Osteoblast (primary cell): Measurements from ENCODE around the gene SMIM13. TPM values are rescaled to one million over a fixed set of nuclear protein-coding genes. Genes with fewer than 3 reads are reported as not detected.
"Not testable (repeated sequence)": the region's sequence is repeated elsewhere in the genome, so short reads cannot be mapped to it uniquely, and the experiment has no call there.

Experiments used
- DNase-seq: peaks from one replicate; pipeline ENCODE4 v3.0.0; 2011; ENCODE audit warnings: low spot score, mixed read lengths; ENCODE audit not compliant: insufficient read length; ENCODE audit errors: missing footprints
- H2AFZ ChIP-seq: 2 replicates; pipeline ENCODE4 v1.6.0; 2011; ENCODE audit warnings: mild to moderate bottlenecking, low read length
- H3K27ac ChIP-seq: 2 replicates; pipeline ENCODE4 v1.5.1; 2011; ENCODE audit warnings: mild to moderate bottlenecking, low read depth, low read length, moderate library complexity
- H3K27me3 ChIP-seq: 2 replicates; pipeline ENCODE4 v1.6.0; 2012; ENCODE audit warnings: mild to moderate bottlenecking, control low read depth, inconsistent platforms, low read length, moderate library complexity; ENCODE audit not compliant: insufficient read depth
- H3K36me3 ChIP-seq: 2 replicates; pipeline ENCODE4 v1.5.1; 2011; ENCODE audit warnings: mild to moderate bottlenecking, low read length, control low read depth, moderate library complexity; ENCODE audit not compliant: insufficient read depth
- H3K4me1 ChIP-seq: 2 replicates; pipeline ENCODE4 v1.5.1; 2011; ENCODE audit warnings: mild to moderate bottlenecking, low read length, control low read depth, moderate library complexity; ENCODE audit not compliant: insufficient read depth
- H3K4me2 ChIP-seq: 2 replicates; pipeline ENCODE4 v1.6.0; 2011; ENCODE audit warnings: mild to moderate bottlenecking, low read length; ENCODE audit not compliant: insufficient read depth
- H3K4me3 ChIP-seq: fragments of 200-600 bp; sonication (generic); 3 replicates; pipeline ENCODE4 v1.5.1; 2012; ENCODE audit warnings: mild to moderate bottlenecking, low read length, inconsistent platforms; ENCODE audit not compliant: insufficient read depth
- H3K79me2 ChIP-seq: 2 replicates; pipeline ENCODE4 v1.6.0; 2012; ENCODE audit warnings: mild to moderate bottlenecking, low read length, control low read depth, inconsistent platforms; ENCODE audit not compliant: insufficient read depth
- H3K9me3 ChIP-seq: 2 replicates; pipeline ENCODE4 v1.5.1; 2011; ENCODE audit warnings: low read depth, low read length, control low read depth
- H4K20me1 ChIP-seq: 2 replicates; pipeline ENCODE4 v1.6.0; 2012; ENCODE audit warnings: mild to moderate bottlenecking, low read length, control low read depth; ENCODE audit not compliant: insufficient read depth
- total RNA-seq: library from RNA; depleted of rRNA; stranded (reverse); fragments of >200 nt; gene quantifications from 2 replicates; pipeline ENCODE4 v1.2.3, GENCODE V29; 2012
- TF ChIP-seq, protein P1 (sequence below): IDR thresholded peaks from 2 replicates; pipeline ENCODE4 v1.5.1; 2011; ENCODE audit warnings: mild to moderate bottlenecking, low read depth, low read length, moderate library complexity; ENCODE audit errors: extremely low read depth

SMIM13 gene
- total RNA-seq, 1 donor = 8.3 TPM

DNA sequence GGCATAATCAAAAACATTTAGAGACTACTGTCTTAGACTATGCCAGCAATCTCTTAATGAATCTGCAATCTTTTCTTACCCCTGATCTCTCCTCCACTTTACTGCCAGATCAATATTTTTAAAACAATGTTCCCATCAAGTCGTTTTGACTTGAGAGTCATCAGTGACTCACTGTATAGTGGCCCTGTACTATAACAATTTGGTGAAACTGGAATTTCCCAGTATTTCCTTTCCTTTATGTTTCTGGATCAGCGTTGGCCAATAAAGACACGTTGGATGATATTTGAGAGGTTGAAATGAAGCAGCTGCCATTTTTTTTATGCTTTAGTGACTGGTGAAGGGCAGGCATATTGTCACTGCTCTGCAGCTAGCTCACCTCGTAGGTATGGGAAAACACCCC lies 10.1 kb upstream of the SMIM13 start:
- Histone ChIP-seq H3K4me3 (no peak overlapping the region), H4K20me1 (no peaks in the 10 kb centered on the region), H3K4me1 (peaks cover 3% of the 10 kb centered on the region), H3K9me3 (no peaks in the 10 kb centered on the region), H3K27ac (no peak overlapping the region), H3K36me3 (no peaks in the 10 kb centered on the region), H3K79me2 (no peaks in the 10 kb centered on the region), H2AFZ (peak overlapping the region; percentile 28), H3K4me2 (no peak overlapping the region), H3K27me3 (no peaks in the 10 kb centered on the region)
- peak; percentile 93 for DNase-seq
- TF ChIP-seq, protein P1, sequence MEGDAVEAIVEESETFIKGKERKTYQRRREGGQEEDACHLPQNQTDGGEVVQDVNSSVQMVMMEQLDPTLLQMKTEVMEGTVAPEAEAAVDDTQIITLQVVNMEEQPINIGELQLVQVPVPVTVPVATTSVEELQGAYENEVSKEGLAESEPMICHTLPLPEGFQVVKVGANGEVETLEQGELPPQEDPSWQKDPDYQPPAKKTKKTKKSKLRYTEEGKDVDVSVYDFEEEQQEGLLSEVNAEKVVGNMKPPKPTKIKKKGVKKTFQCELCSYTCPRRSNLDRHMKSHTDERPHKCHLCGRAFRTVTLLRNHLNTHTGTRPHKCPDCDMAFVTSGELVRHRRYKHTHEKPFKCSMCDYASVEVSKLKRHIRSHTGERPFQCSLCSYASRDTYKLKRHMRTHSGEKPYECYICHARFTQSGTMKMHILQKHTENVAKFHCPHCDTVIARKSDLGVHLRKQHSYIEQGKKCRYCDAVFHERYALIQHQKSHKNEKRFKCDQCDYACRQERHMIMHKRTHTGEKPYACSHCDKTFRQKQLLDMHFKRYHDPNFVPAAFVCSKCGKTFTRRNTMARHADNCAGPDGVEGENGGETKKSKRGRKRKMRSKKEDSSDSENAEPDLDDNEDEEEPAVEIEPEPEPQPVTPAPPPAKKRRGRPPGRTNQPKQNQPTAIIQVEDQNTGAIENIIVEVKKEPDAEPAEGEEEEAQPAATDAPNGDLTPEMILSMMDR = no peak

DNA sequence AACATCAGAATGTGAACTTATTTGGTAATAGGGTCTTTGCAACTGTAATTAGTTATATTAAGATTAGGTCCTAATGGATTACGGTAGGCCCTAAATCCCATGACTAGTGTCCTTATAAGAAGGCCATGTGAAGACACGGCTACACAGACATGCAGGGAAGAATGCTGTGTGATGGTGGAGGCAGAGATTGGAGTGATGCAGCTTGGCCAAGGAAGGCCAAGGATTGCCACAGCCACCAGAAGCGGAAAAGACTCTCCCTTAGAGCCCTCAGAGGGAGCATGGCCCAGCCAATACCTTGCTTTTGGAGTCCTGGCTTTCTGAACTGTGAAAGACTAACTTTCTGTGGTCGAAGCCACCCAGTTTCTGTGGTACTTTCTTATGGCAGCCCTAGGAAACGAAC lies 9.7 kb upstream of the SMIM13 start:
- Histone ChIP-seq H3K27ac (no peak overlapping the region), H2AFZ (peak overlapping the region; percentile 28), H3K27me3 (no peaks in the 10 kb centered on the region), H3K4me2 (no peak overlapping the region), H3K9me3 (no peaks in the 10 kb centered on the region), H3K4me1 (peaks cover 3% of the 10 kb centered on the region), H3K4me3 (no peak overlapping the region), H4K20me1 (no peaks in the 10 kb centered on the region), H3K36me3 (no peaks in the 10 kb centered on the region), H3K79me2 (no peaks in the 10 kb centered on the region)
- TF ChIP-seq, protein P1 = no peak
- DNase-seq = no peak

DNA sequence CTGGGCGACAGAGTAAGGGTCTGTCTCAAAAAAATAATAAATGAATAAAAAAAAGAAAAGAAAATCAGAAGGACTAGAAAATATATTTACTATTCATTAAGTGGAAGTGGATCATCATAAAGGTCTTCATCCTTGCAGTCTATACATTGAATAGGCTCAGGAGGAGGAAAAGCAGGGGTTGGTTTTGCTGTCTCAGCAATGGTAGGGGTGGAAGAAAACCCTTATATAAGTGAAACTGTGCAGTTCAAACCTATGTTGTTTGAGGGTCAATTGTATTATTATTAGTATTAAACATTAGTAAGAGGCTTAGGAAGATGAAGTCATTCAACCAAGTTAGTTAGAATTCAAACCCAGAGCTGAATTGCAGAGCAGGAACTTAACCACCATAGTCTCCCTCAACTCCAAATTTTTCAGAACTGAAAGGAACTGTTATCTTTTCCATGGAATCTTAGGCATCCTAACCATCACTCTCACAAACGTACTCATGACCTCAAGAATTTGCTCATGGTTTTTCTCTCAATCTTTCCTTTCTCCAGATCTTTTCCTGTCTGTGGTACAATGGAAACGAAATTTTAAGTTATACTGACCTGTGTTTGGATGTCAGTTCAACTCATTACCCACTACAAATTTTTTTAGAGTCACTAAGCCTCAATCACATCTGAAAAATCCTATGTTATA lies 7.7 kb upstream of the SMIM13 start:
- TF ChIP-seq, protein P1 = no peak
- H3K4me1 ChIP-seq = peaks cover 3% of the 10 kb centered on the region
- H3K4me3 ChIP-seq = no peak overlapping the region
- no peaks in the 10 kb centered on the region for H3K9me3 ChIP-seq
- no peaks in the 10 kb centered on the region for H3K36me3 ChIP-seq
- no peak overlapping the region for H2AFZ ChIP-seq
- no peaks in the 10 kb centered on the region for H4K20me1 ChIP-seq
- DNase-seq = peak; percentile 98
- no peaks in the 10 kb centered on the region for H3K79me2 ChIP-seq
- H3K27ac ChIP-seq = no peak overlapping the region
- H3K27me3 ChIP-seq = no peaks in the 10 kb centered on the region
- H3K4me2 ChIP-seq = no peak overlapping the region

DNA sequence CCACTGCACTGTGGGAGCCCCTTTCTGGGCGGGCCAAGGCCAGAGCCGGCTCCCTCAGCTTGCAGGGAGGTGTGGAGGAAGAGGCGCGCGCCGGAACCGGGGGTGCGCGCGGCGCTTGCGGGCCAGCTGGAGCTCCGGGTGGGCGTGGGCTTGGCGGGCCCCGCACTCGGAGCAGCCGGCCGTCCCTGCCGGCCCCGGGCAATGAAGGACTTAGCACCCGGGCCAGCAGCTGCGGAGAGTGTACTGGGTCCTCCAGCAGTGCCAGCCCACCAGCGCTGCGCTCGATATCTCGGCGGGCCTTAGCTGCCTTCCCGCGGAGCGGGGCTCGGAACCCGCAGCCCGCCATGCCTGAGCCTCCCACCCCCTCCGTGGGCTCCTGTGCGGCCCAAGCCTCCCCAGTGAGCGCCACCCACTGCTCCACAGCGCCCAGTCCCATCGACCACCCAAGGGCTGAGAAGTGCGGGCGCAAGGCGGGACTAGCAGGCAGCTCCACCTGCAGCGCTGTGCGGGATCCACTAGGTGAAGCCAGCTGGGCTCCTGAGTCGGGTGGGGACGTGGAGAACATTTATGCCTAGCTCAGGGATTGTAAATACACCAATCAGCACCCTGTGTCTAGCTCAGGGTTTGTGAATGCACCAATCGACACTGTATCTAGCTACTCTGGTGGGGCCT lies 6.4 kb upstream of the SMIM13 start:
- not testable (repeated sequence) for H3K4me1 ChIP-seq, H3K4me2 ChIP-seq, H3K36me3 ChIP-seq, H3K27me3 ChIP-seq, H3K4me3 ChIP-seq, DNase-seq, H2AFZ ChIP-seq, H3K9me3 ChIP-seq, H3K79me2 ChIP-seq, H4K20me1 ChIP-seq, H3K27ac ChIP-seq
